ENCODE results near the gene GTF3C2.

- TF ChIP-seq CTCF (conservative IDR thresholded peaks at IDR 0.05; ENCODE audit: low read depth, low read length) (peak; percentile 42; the same call in 1 of the 2 replicates), EZH2 (IDR thresholded peaks at IDR 0.05; ENCODE audit: borderline replicate concordance, low read depth, low read length, poor library complexity, severe bottlenecking) (no peak)
Observed at GRCh38 chr2:27378096-27378808, 21.7 kb upstream of the GTF3C2 start.

Measured in A673 (cell line).